ENCODE data around the gene HMGXB3.

DNA sequence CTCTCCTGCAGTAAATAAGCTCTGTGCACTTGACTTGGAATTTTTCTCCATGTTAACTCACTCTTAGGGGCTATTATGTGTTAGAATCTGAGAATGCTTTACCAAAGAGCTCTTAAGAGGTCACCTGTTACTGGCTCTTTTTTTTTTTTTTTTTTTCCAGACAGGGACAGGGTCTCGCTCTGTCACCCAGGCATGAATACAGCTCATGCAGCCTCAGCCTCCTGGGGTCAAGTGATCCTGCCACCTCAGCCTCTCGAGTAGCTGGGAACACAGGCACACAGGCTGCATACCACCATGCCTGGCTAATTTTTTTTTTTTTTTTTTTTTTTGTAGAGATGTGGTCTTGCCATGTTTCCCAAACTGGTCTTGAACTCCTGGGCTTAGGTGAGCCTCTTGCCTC is 22.1 kb downstream of the HMGXB3 start:
- TF ChIP-seq CTCF (IDR thresholded peaks at IDR 0.05; ENCODE audit: poor library complexity, severe bottlenecking): no peak
- TF ChIP-seq, protein P1, sequence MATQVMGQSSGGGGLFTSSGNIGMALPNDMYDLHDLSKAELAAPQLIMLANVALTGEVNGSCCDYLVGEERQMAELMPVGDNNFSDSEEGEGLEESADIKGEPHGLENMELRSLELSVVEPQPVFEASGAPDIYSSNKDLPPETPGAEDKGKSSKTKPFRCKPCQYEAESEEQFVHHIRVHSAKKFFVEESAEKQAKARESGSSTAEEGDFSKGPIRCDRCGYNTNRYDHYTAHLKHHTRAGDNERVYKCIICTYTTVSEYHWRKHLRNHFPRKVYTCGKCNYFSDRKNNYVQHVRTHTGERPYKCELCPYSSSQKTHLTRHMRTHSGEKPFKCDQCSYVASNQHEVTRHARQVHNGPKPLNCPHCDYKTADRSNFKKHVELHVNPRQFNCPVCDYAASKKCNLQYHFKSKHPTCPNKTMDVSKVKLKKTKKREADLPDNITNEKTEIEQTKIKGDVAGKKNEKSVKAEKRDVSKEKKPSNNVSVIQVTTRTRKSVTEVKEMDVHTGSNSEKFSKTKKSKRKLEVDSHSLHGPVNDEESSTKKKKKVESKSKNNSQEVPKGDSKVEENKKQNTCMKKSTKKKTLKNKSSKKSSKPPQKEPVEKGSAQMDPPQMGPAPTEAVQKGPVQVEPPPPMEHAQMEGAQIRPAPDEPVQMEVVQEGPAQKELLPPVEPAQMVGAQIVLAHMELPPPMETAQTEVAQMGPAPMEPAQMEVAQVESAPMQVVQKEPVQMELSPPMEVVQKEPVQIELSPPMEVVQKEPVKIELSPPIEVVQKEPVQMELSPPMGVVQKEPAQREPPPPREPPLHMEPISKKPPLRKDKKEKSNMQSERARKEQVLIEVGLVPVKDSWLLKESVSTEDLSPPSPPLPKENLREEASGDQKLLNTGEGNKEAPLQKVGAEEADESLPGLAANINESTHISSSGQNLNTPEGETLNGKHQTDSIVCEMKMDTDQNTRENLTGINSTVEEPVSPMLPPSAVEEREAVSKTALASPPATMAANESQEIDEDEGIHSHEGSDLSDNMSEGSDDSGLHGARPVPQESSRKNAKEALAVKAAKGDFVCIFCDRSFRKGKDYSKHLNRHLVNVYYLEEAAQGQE (IDR thresholded peaks at IDR 0.05; ENCODE audit: borderline replicate concordance): no peak
- no peak for TF ChIP-seq TAF1 (IDR thresholded peaks at IDR 0.05; ENCODE audit: low read depth)
- TF ChIP-seq RAD21 (conservative IDR thresholded peaks at IDR 0.05): no peak
